CD8-positive, alpha-beta memory T cell (primary cell): Measurements from ENCODE around the gene SNORC. TPM values are rescaled to one million over a fixed set of nuclear protein-coding genes. Genes with fewer than 3 reads are reported as not detected.
"Not testable (repeated sequence)": the region's sequence is repeated elsewhere in the genome, so short reads cannot be mapped to it uniquely, and the experiment has no call there.

Experiments
- CTCF ChIA-PET: fragments of 350-600 bp; sonication (Branson Sonifier 250); formaldehyde crosslinking; loops from one replicate; lab custom pipeline; 2021; ENCODE audit warnings: antibody characterized with exemption; lab: Charles Lee
- POLR2A ChIA-PET: fragments of 350-600 bp; sonication (Branson Sonifier 250); formaldehyde crosslinking; loops from one replicate; lab custom pipeline; 2021; ENCODE audit warnings: antibody characterized with exemption; lab: Charles Lee
- DNase-seq, 5 donors: peaks; one replicate each; pipeline versions ENCODE4 v3.0.0 to v3.0.0-alpha.2; 2020 to 2022; ENCODE audit warnings: mixed read lengths in 1 of 5
- H3K27ac ChIP-seq: one replicate; pipeline ENCODE4 v1.7.0; 2013; ENCODE audit warnings: low read depth, mild to moderate bottlenecking, low read length, moderate library complexity
- H3K27me3 ChIP-seq: 2 replicates; pipeline ENCODE4 v1.7.0; 2013; ENCODE audit warnings: low read length, mild to moderate bottlenecking; ENCODE audit not compliant: insufficient read depth, poor library complexity, severe bottlenecking
- H3K36me3 ChIP-seq: 2 replicates; pipeline ENCODE4 v1.7.0; 2013; ENCODE audit warnings: mild to moderate bottlenecking, low read length, moderate library complexity; ENCODE audit not compliant: insufficient read depth
- H3K4me1 ChIP-seq: 2 replicates; pipeline ENCODE4 v1.7.0; 2013; ENCODE audit warnings: mild to moderate bottlenecking, low read length, moderate library complexity; ENCODE audit not compliant: insufficient read depth
- H3K4me3 ChIP-seq: 2 replicates; pipeline ENCODE4 v1.7.0; 2013; ENCODE audit warnings: mild to moderate bottlenecking, low read length
- H3K9me3 ChIP-seq: 2 replicates; pipeline ENCODE4 v1.7.0; 2013; ENCODE audit warnings: mild to moderate bottlenecking, low read length
- H3K27ac Mint-ChIP-seq, 8 donors: one replicate each; pipeline ENCODE4 v1.8.0; 2020 to 2021; ENCODE audit warnings: mixed read lengths in 8 of 8, mild to moderate bottlenecking in 6 of 8, inconsistent platforms in 3 of 8, moderate library complexity in 3 of 8
- H3K27me3 Mint-ChIP-seq, 2 donors: one replicate each; pipeline ENCODE4 v1.8.0; 2020 to 2021; ENCODE audit warnings: mixed read lengths in 2 of 2, mild to moderate bottlenecking in 1 of 2, moderate library complexity in 1 of 2
- H3K36me3 Mint-ChIP-seq, 3 donors: one replicate each; pipeline ENCODE4 v1.8.0; 2020 to 2021; ENCODE audit warnings: mixed read lengths in 3 of 3, inconsistent platforms in 1 of 3, mild to moderate bottlenecking in 1 of 3
- H3K4me1 Mint-ChIP-seq, 3 donors: one replicate each; pipeline ENCODE4 v1.8.0; 2020 to 2021; ENCODE audit warnings: mixed read lengths in 3 of 3, inconsistent platforms in 1 of 3, mild to moderate bottlenecking in 1 of 3
- H3K4me3 Mint-ChIP-seq, 7 donors: one replicate each; pipeline ENCODE4 v1.8.0; 2020 to 2021; ENCODE audit warnings: mixed read lengths in 7 of 7, mild to moderate bottlenecking in 6 of 7, moderate library complexity in 4 of 7, inconsistent platforms in 2 of 7
- H3K9me3 Mint-ChIP-seq, 5 donors: one replicate each; pipeline ENCODE4 v1.8.0; 2020 to 2022; ENCODE audit warnings: mixed read lengths in 5 of 5, mild to moderate bottlenecking in 3 of 5, moderate library complexity in 2 of 5, inconsistent platforms in 1 of 5
- polyA plus RNA-seq: library from polyadenylated mRNA; unstranded; fragments of 300-500 nt; fragmentation: Illumina TruSeq; gene quantifications from one replicate; pipeline ENCODE4 v1.2.3, GENCODE V29; 2021
- total RNA-seq, 2 experiments: library from RNA; stranded (reverse); gene quantifications; one replicate each; pipeline ENCODE4 v1.2.3, GENCODE V29; 2021

SNORC gene
- total and polyA plus RNA-seq, 3 experiments from 2014 or later: 1.5 to 2.5 TPM; not detected in 1

- H3K4me3 Mint-ChIP-seq: no peak overlapping the region
- Histone ChIP-seq H3K4me1 (peaks cover 19% of the 10 kb centered on the region), H3K9me3 (no peaks in the 10 kb centered on the region), H3K4me3 (no peak overlapping the region), H3K27ac (no peak overlapping the region), H3K27me3 (no peaks in the 10 kb centered on the region), H3K36me3 (peaks cover 34% of the 10 kb centered on the region)
- peaks cover 32 to 55% (median 39%) of the 10 kb centered on the region in 3 donors for H3K4me1 Mint-ChIP-seq
- ChIA-PET POLR2A (no interaction called here), CTCF (no interaction called here)
- H3K36me3 Mint-ChIP-seq: peaks cover 0 to 77% (median 32%) of the 10 kb centered on the region in 3 donors
- H3K27me3 Mint-ChIP-seq: peaks cover 0 to 1% of the 10 kb centered on the region in 2 donors
- H3K9me3 Mint-ChIP-seq: no peaks in the 10 kb centered on the region
- H3K27ac Mint-ChIP-seq: peak overlapping the region in 6 of 8 donors; percentile 30 to 89 (median 64)
- no peak for DNase-seq
Observed at GRCh38 chr2:232839411-232840079, 30.5 kb upstream of the SNORC start.

DNA sequence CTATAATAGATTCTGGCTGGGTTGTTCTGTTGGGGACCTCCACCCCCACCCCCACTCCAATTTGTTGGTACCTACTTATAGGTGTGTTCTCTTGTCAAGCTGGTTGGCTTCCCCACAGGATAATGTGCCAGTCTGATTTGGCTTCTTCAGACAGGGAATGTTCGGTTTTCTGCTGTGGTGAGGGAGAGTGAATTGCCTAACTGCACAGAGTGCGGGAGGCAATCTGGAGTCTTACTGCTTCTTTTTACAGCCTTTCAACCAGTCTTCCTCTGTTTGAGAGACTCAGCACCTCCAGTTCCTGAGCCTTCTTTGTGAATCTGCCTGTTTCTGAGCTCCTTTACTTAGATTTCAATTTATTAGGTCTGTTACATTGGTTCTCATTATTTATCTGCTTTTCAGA is 27.4 kb upstream of the SNORC start:
- Histone ChIP-seq H3K4me3 (no peak overlapping the region), H3K27me3 (no peaks in the 10 kb centered on the region), H3K4me1 (peaks cover 17% of the 10 kb centered on the region), H3K27ac (no peak overlapping the region), H3K36me3 (peaks cover 34% of the 10 kb centered on the region), H3K9me3 (no peaks in the 10 kb centered on the region)
- Mint-ChIP-seq H3K27me3 (peaks cover 0 to 1% of the 10 kb centered on the region in 2 donors), H3K27ac (peak overlapping the region in 4 of 8 donors; percentile 29 to 76 (median 52)), H3K9me3 (no peaks in the 10 kb centered on the region), H3K4me3 (no peak overlapping the region), H3K36me3 (peaks cover 3 to 82% (median 28%) of the 10 kb centered on the region in 3 donors), H3K4me1 (peaks cover 22 to 34% (median 24%) of the 10 kb centered on the region in 3 donors)
- ChIA-PET POLR2A (interaction anchor here (0.7 kb wide), 1 partner anchor 270 kb away, joined by 9 read pairs; no protein-coding TSS in a partner anchor), CTCF (interaction anchor here (1.1 to 1.2 kb wide), 2 partner anchors 11 to 15 kb away, joined by 3 read pairs; no protein-coding TSS in a partner anchor)
- DNase-seq: no peak

GRCh38 chr2:232843834-232844233 is 26.2 kb upstream of the SNORC start:
- no peak for DNase-seq
- POLR2A ChIA-PET: no interaction called here
- Histone ChIP-seq H3K9me3 (no peaks in the 10 kb centered on the region), H3K36me3 (peaks cover 44% of the 10 kb centered on the region), H3K4me1 (peaks cover 6% of the 10 kb centered on the region), H3K27ac (no peak overlapping the region), H3K27me3 (no peaks in the 10 kb centered on the region), H3K4me3 (no peak overlapping the region)
- Mint-ChIP-seq H3K27me3 (peaks cover 0 to 1% of the 10 kb centered on the region in 2 donors), H3K9me3 (no peaks in the 10 kb centered on the region), H3K27ac (peak overlapping the region in 4 of 8 donors; percentile 54 to 77 (median 60)), H3K4me1 (peaks cover 10 to 23% (median 12%) of the 10 kb centered on the region in 3 donors), H3K4me3 (no peak overlapping the region), H3K36me3 (peaks cover 3 to 88% (median 34%) of the 10 kb centered on the region in 3 donors)
- CTCF ChIA-PET: no interaction called here

- CTCF ChIA-PET: no interaction called here
Observed at GRCh38 chr2:232846055-232846454, 24.0 kb upstream of the SNORC start.

DNA sequence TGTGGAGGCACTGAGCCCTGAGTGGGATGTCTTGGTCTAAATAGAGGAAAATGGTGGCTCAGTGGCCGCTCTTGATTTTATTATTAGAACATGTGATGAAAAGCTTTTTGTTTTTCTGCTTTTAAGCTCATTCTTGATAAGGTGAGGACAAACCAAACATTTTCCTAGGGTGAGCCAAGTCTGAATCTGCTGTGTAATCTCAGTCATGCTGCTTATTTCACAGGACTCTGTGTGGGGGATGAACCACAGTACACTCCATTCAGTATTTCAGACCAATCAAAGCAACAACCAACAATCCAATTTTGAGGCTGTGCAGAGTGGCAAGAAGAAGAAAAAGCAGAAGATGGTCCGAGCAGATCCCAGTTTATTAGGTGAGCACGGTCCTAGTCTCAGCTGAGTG is 20.0 kb upstream of the SNORC start:
- no peaks in the 10 kb centered on the region for H3K27me3 Mint-ChIP-seq
- peak overlapping the region in 2 of 8 donors; percentile 50 to 62 for H3K27ac Mint-ChIP-seq
- POLR2A ChIA-PET: no interaction called here

More at GRCh38 chr2:232846055-232846454, 24.0 kb upstream of the SNORC start:
- Mint-ChIP-seq H3K9me3 (no peaks in the 10 kb centered on the region), H3K27me3 (no peaks in the 10 kb centered on the region), H3K4me1 (peaks cover 0 to 9% (median 0%) of the 10 kb centered on the region in 3 donors), H3K4me3 (no peak overlapping the region), H3K36me3 (peaks cover 3 to 91% (median 32%) of the 10 kb centered on the region in 3 donors), H3K27ac (peak overlapping the region in 1 of 8 donors; percentile 17)
- Histone ChIP-seq H3K27ac (no peak overlapping the region), H3K9me3 (no peaks in the 10 kb centered on the region), H3K4me3 (no peak overlapping the region), H3K4me1 (no peaks in the 10 kb centered on the region), H3K36me3 (peaks cover 46% of the 10 kb centered on the region), H3K27me3 (no peaks in the 10 kb centered on the region)
- POLR2A ChIA-PET: no interaction called here
- no peak for DNase-seq

DNA sequence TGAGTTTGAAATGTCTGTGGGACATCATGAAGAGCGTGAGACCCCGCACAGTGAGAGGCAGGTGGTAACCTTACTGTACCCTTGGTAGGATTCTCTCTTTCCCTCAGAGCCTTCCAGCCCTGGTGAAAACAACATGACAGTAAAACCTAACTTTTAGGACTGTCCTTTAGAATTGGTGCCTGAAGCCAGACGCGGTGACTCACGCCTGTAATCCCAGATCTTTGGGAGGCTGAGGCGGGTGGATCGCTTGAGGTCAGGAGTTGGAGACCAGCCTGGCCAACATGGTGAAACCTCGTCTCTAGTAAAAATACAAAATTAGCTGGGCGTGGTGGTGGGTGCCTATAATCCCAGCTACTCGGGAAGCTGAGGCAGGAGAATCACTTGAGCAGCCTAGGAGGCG is 18.0 kb upstream of the SNORC start:
- CTCF ChIA-PET: interaction anchor here (2.3 kb wide), 1 partner anchor 399 kb away, joined by 11 read pairs; the partner anchor contains the start of gene ATG16L1
- H3K4me3 Mint-ChIP-seq, H3K27me3 Mint-ChIP-seq, DNase-seq, H3K4me3 ChIP-seq, H3K9me3 ChIP-seq, H3K4me1 Mint-ChIP-seq, H3K4me1 ChIP-seq, POLR2A ChIA-PET, H3K27me3 ChIP-seq, H3K9me3 Mint-ChIP-seq, H3K27ac ChIP-seq: not testable (repeated sequence)
- peaks cover 5 to 91% (median 27%) of the 10 kb centered on the region in 3 donors for H3K36me3 Mint-ChIP-seq
- peak overlapping the region in 1 of 8 donors; percentile 43 for H3K27ac Mint-ChIP-seq
- peaks cover 36% of the 10 kb centered on the region for H3K36me3 ChIP-seq

More for the DNA sequence above, 20.0 kb upstream of the SNORC start:
- CTCF ChIA-PET: no interaction called here
- Histone ChIP-seq H3K4me1 (no peaks in the 10 kb centered on the region), H3K36me3 (peaks cover 40% of the 10 kb centered on the region), H3K27me3 (no peaks in the 10 kb centered on the region), H3K27ac (no peak overlapping the region), H3K4me3 (no peak overlapping the region), H3K9me3 (no peaks in the 10 kb centered on the region)
- Mint-ChIP-seq H3K36me3 (peaks cover 3 to 91% (median 30%) of the 10 kb centered on the region in 3 donors), H3K4me1 (peaks cover 0 to 3% (median 0%) of the 10 kb centered on the region in 3 donors), H3K4me3 (no peak overlapping the region), H3K9me3 (no peaks in the 10 kb centered on the region)
- no peak for DNase-seq

DNA sequence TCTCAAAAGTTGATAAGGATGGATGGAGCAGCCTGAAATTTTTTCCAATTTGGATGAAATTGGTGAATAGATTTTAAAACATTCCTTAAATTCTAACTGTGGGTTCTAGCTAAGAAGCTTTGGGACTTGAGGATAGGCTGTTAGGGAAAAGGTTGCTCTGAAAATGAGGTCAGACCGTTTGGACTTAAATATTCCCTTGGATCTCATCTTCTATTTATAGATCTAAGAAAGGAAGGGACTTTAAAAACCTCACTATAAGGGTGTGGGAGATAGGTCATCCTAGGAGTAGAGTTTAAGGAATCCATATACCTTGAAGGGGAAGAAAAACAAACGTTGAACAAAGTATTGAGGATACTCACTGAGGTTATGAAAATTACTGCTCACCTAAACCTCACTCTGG is 17.4 kb upstream of the SNORC start:
- H3K4me1 Mint-ChIP-seq: peaks cover 0 to 3% (median 0%) of the 10 kb centered on the region in 3 donors
- DNase-seq: no peak
- ChIA-PET POLR2A (no interaction called here), CTCF (interaction anchor here (1.6 to 2.3 kb wide), 2 partner anchors 10 to 398 kb away, joined by 3 to 11 read pairs; partner anchors contain the start of gene ATG16L1)
- Histone ChIP-seq H3K4me1 (no peaks in the 10 kb centered on the region), H3K27ac (no peak overlapping the region), H3K36me3 (peaks cover 41% of the 10 kb centered on the region), H3K9me3 (no peaks in the 10 kb centered on the region), H3K27me3 (no peaks in the 10 kb centered on the region), H3K4me3 (no peak overlapping the region)
- H3K36me3 Mint-ChIP-seq: peaks cover 8 to 91% (median 31%) of the 10 kb centered on the region in 3 donors
- peak overlapping the region in 1 of 8 donors; percentile 17 for H3K27ac Mint-ChIP-seq
- H3K4me3 Mint-ChIP-seq: no peak overlapping the region
- H3K9me3 Mint-ChIP-seq: no peaks in the 10 kb centered on the region
- H3K27me3 Mint-ChIP-seq: no peaks in the 10 kb centered on the region

- Mint-ChIP-seq H3K4me3 (no peak overlapping the region), H3K27me3 (no peaks in the 10 kb centered on the region), H3K36me3 (peaks cover 8 to 91% (median 27%) of the 10 kb centered on the region in 3 donors), H3K27ac (no peak overlapping the region), H3K4me1 (peaks cover 0 to 3% (median 0%) of the 10 kb centered on the region in 3 donors), H3K9me3 (no peaks in the 10 kb centered on the region)
- Histone ChIP-seq H3K36me3 (peaks cover 36% of the 10 kb centered on the region), H3K4me1 (no peaks in the 10 kb centered on the region), H3K27ac (no peak overlapping the region), H3K9me3 (no peaks in the 10 kb centered on the region), H3K27me3 (no peaks in the 10 kb centered on the region), H3K4me3 (no peak overlapping the region)
- DNase-seq: no peak
- ChIA-PET POLR2A (no interaction called here), CTCF (interaction anchor here (0.9 to 2.3 kb wide), 3 partner anchors 12 to 589 kb away, joined by 3 to 11 read pairs (median 3); partner anchors contain the start of gene ATG16L1)
Observed at GRCh38 chr2:232854082-232854481, 16.0 kb upstream of the SNORC start.
